Measurements from ENCODE around the gene HDAC7. TPM values are rescaled to one million over a fixed set of nuclear protein-coding genes. Genes with fewer than 3 reads are reported as not detected.

Gene HDAC7
- total and polyA plus RNA-seq, 2 of the 13 experiments (the other 11 are each of a cell fraction or from before 2014, with no cell fraction given) = 4.6 to 10.8 TPM

GRCh38 chr12:47855502-47855901 lies 35.8 kb upstream of the HDAC7 start:
- FAIRE-seq (peak; percentile 67), ATAC-seq (no peak), DNase-seq (ENCODE audit: low spot score) (no peak)
- peaks cover 30% of the 10 kb centered on the region for H3K4me1 ChIP-seq (ENCODE audit: insufficient read depth, low read length)
- intact Hi-C loops (cut with micrococcal nuclease; ENCODE audit: unreplicated experiment) (no loop called here), in situ Hi-C loops (cut with HindIII; ENCODE audit: extremely low pct_ligation_motif_present, low pct_unique_long_range_greater_than_20kb) (no loop called here)
- no TSS peak for BruUV-seq (replicated peaks)
- TF ChIP-seq CTCF (CRISPR knock-in tag; IDR thresholded peaks at IDR 0.05) (peak; percentile 32; the same call in 1 of the 2 replicates), RXRA (CRISPR knock-in tag; IDR thresholded peaks at IDR 0.05) (peak; percentile 41; the same call in 1 of the 2 replicates), MED8 (CRISPR knock-in tag; IDR thresholded peaks at IDR 0.05; ENCODE audit: insufficient replicate concordance) (no peak), NR2C2 (CRISPR knock-in tag; IDR thresholded peaks at IDR 0.05; ENCODE audit: borderline replicate concordance) (peak; percentile 38; the same call in 1 of the 2 replicates), PHF21A (CRISPR knock-in tag; IDR thresholded peaks at IDR 0.05) (no peak), ARNTL (CRISPR knock-in tag; IDR thresholded peaks at IDR 0.05) (no peak), RARA (CRISPR knock-in tag; IDR thresholded peaks at IDR 0.05) (peak; percentile 85), NR2F6 (IDR thresholded peaks at IDR 0.05) (peak; percentile 66; the same call in 1 of the 2 replicates), NR2F6 (CRISPR knock-in tag; IDR thresholded peaks at IDR 0.05) (peak; percentile 69), RXRB (CRISPR knock-in tag; IDR thresholded peaks at IDR 0.05; ENCODE audit: borderline replicate concordance) (peak; percentile 30; the same call in 1 of the 2 replicates), ZNF567 (CRISPR knock-in tag; IDR thresholded peaks at IDR 0.05; ENCODE audit: borderline replicate concordance) (no peak), ZNF121 (CRISPR knock-in tag; IDR thresholded peaks at IDR 0.05) (no peak), CEBPG (CRISPR knock-in tag; IDR thresholded peaks at IDR 0.05) (no peak), CBX1 (IDR thresholded peaks at IDR 0.05; ENCODE audit: low read depth) (no peak), KLF9 (CRISPR knock-in tag; IDR thresholded peaks at IDR 0.05; ENCODE audit: low read depth) (no peak)
- TF ChIP-seq, protein P1, sequence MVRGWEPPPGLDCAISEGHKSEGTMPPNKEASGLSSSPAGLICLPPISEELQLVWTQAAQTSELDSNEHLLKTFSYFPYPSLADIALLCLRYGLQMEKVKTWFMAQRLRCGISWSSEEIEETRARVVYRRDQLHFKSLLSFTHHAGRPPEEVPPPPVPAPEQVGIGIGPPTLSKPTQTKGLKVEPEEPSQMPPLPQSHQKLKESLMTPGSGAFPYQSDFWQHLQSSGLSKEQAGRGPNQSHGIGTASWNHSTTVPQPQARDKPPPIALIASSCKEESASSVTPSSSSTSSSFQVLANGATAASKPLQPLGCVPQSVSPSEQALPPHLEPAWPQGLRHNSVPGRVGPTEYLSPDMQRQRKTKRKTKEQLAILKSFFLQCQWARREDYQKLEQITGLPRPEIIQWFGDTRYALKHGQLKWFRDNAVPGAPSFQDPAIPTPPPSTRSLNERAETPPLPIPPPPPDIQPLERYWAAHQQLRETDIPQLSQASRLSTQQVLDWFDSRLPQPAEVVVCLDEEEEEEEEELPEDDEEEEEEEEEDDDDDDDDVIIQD (CRISPR knock-in tag; IDR thresholded peaks at IDR 0.05; ENCODE audit: low read depth) = no peak
- TF ChIP-seq, protein P2, sequence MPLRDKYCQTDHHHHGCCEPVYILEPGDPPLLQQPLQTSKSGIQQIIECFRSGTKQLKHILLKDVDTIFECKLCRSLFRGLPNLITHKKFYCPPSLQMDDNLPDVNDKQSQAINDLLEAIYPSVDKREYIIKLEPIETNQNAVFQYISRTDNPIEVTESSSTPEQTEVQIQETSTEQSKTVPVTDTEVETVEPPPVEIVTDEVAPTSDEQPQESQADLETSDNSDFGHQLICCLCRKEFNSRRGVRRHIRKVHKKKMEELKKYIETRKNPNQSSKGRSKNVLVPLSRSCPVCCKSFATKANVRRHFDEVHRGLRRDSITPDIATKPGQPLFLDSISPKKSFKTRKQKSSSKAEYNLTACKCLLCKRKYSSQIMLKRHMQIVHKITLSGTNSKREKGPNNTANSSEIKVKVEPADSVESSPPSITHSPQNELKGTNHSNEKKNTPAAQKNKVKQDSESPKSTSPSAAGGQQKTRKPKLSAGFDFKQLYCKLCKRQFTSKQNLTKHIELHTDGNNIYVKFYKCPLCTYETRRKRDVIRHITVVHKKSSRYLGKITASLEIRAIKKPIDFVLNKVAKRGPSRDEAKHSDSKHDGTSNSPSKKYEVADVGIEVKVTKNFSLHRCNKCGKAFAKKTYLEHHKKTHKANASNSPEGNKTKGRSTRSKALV (CRISPR knock-in tag; IDR thresholded peaks at IDR 0.05) = no peak
- TF ChIP-seq, protein P3, sequence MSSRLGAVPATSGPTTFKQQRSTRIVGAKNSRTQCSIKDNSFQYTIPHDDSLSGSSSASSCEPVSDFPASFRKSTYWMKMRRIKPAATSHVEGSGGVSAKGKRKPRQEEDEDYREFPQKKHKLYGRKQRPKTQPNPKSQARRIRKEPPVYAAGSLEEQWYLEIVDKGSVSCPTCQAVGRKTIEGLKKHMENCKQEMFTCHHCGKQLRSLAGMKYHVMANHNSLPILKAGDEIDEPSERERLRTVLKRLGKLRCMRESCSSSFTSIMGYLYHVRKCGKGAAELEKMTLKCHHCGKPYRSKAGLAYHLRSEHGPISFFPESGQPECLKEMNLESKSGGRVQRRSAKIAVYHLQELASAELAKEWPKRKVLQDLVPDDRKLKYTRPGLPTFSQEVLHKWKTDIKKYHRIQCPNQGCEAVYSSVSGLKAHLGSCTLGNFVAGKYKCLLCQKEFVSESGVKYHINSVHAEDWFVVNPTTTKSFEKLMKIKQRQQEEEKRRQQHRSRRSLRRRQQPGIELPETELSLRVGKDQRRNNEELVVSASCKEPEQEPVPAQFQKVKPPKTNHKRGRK (CRISPR knock-in tag; IDR thresholded peaks at IDR 0.05) = no peak
- TF ChIP-seq, protein P4, sequence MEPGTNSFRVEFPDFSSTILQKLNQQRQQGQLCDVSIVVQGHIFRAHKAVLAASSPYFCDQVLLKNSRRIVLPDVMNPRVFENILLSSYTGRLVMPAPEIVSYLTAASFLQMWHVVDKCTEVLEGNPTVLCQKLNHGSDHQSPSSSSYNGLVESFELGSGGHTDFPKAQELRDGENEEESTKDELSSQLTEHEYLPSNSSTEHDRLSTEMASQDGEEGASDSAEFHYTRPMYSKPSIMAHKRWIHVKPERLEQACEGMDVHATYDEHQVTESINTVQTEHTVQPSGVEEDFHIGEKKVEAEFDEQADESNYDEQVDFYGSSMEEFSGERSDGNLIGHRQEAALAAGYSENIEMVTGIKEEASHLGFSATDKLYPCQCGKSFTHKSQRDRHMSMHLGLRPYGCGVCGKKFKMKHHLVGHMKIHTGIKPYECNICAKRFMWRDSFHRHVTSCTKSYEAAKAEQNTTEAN (CRISPR knock-in tag; conservative IDR thresholded peaks at IDR 0.05) = no peak
- no peaks in the 10 kb centered on the region for H4K20me1 ChIP-seq (ENCODE audit: insufficient read depth, low read length)
- H3K36me3 ChIP-seq (replicated peaks in 1 of 2; ENCODE audit: control insufficient read depth in 1 of 2, insufficient read depth in 2 of 2, low read length in 2 of 2) = no peaks in the 10 kb centered on the region
- no peaks in the 10 kb centered on the region for H3K79me2 ChIP-seq (ENCODE audit: insufficient read depth, low read length)
- no peak overlapping the region for H3K4me2 ChIP-seq (ENCODE audit: low read depth, low read length)
- CTCF ChIA-PET (ENCODE audit: low intra/inter-chr PET ratio, low total read pairs) = no interaction called here
- POLR2A ChIA-PET = no interaction called here
- H3K27ac ChIP-seq (ENCODE audit: extremely low read length, insufficient read depth, low read length) = no peak overlapping the region
- 58% methylated on average over 1 of the region's 2 CpGs for WGBS (ENCODE audit: low lambda C conversion rate)
- no peak overlapping the region for H2AFZ ChIP-seq (ENCODE audit: low read length)
- no peak overlapping the region for H3K4me3 ChIP-seq (replicated peaks in 1 of 3; ENCODE audit: insufficient read depth in 1 of 3, low read depth in 2 of 3, low read length in 3 of 3)
- H3K27me3 ChIP-seq (ENCODE audit: control insufficient read depth in 1 of 2, insufficient read depth in 2 of 2, low read length in 2 of 2) = no peaks in the 10 kb centered on the region
- H3K9ac ChIP-seq (ENCODE audit: insufficient read depth, low read depth, low read length) = no peak overlapping the region
- no peaks in the 10 kb centered on the region for H3K9me3 ChIP-seq (ENCODE audit: low read length)

All from HepG2 (cell line).